ENCODE data around the gene FGR.
A peak's percentile ranks its signal among the peaks of the same experiment; 100 is the strongest.

Gene FGR

GRCh38 chr1:27618341-27619082, 16.5 kb downstream of the FGR start:
- H3K9me3 ChIP-seq (ENCODE audit: control insufficient read depth, insufficient read depth, low read length): no peaks in the 10 kb centered on the region
- H3K27ac ChIP-seq (ENCODE audit: low read depth, low read length): no peak overlapping the region
- TF ChIP-seq, protein P1, sequence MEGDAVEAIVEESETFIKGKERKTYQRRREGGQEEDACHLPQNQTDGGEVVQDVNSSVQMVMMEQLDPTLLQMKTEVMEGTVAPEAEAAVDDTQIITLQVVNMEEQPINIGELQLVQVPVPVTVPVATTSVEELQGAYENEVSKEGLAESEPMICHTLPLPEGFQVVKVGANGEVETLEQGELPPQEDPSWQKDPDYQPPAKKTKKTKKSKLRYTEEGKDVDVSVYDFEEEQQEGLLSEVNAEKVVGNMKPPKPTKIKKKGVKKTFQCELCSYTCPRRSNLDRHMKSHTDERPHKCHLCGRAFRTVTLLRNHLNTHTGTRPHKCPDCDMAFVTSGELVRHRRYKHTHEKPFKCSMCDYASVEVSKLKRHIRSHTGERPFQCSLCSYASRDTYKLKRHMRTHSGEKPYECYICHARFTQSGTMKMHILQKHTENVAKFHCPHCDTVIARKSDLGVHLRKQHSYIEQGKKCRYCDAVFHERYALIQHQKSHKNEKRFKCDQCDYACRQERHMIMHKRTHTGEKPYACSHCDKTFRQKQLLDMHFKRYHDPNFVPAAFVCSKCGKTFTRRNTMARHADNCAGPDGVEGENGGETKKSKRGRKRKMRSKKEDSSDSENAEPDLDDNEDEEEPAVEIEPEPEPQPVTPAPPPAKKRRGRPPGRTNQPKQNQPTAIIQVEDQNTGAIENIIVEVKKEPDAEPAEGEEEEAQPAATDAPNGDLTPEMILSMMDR (IDR thresholded peaks at IDR 0.05; ENCODE audit: low read depth, low read length, poor library complexity, severe bottlenecking): no peak
- no peak for TF ChIP-seq EZH2phosphoT487 (IDR thresholded peaks at IDR 0.05; ENCODE audit: borderline replicate concordance, low read length)
- peaks cover 4% of the 10 kb centered on the region; the same call in 1 of the 2 replicates for H3K36me3 ChIP-seq (ENCODE audit: control insufficient read depth, low read length)
- H3K27me3 ChIP-seq (ENCODE audit: control insufficient read depth, low read length): no peaks in the 10 kb centered on the region
- no peaks in the 10 kb centered on the region for H3K9me2 ChIP-seq (replicated peaks; ENCODE audit: control insufficient read depth, low read length)
- H3K4me1 ChIP-seq (ENCODE audit: control insufficient read depth, low read length): peaks cover 45% of the 10 kb centered on the region
- no peak overlapping the region for H3K4me3 ChIP-seq (ENCODE audit: low read length)
- H3F3A ChIP-seq (ENCODE audit: control insufficient read depth, insufficient read depth): no peaks in the 10 kb centered on the region; the same call in 1 of the 2 replicates
- no peaks in the 10 kb centered on the region for H4K20me1 ChIP-seq (ENCODE audit: control insufficient read depth, insufficient read depth, low read depth, low read length)
- no peaks in the 10 kb centered on the region for H3K79me2 ChIP-seq (ENCODE audit: control insufficient read depth, low read length)
- no peak overlapping the region for H3K4me2 ChIP-seq (ENCODE audit: low read length)

DNA sequence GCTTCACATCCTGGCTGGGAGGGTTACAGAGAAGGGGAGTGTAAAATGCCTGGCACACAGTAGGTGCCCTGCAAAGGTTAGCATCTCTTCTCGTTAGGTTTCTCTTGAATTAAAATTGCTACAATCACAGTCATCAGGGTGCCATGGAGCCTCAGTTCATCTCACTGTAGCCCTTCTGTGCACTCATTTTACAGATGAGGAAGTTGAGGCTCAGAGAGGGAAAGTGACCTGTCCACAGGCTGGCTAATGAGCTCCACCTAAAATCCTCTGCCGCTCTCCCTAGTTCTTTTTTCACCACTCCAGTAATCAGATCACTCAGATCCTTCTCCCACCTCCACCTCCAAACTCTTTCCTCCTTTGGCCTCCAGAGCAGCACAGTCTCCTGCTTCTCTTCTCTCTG, 17.6 kb downstream of the FGR start:
- Histone ChIP-seq H3K4me3 (ENCODE audit: low read length) (no peak overlapping the region), H3K36me3 (ENCODE audit: control insufficient read depth, low read length) (peaks cover 4% of the 10 kb centered on the region; the same call in 1 of the 2 replicates), H3K27ac (ENCODE audit: low read depth, low read length) (no peak overlapping the region), H3K9me3 (ENCODE audit: control insufficient read depth, insufficient read depth, low read length) (no peaks in the 10 kb centered on the region), H3F3A (ENCODE audit: control insufficient read depth, insufficient read depth) (no peaks in the 10 kb centered on the region; the same call in 1 of the 2 replicates), H3K9me2 (replicated peaks; ENCODE audit: control insufficient read depth, low read length) (no peaks in the 10 kb centered on the region), H3K4me2 (ENCODE audit: low read length) (no peak overlapping the region), H3K27me3 (ENCODE audit: control insufficient read depth, low read length) (no peaks in the 10 kb centered on the region), H4K20me1 (ENCODE audit: control insufficient read depth, insufficient read depth, low read depth, low read length) (no peaks in the 10 kb centered on the region), H3K4me1 (ENCODE audit: control insufficient read depth, low read length) (peaks cover 35% of the 10 kb centered on the region), H3K79me2 (ENCODE audit: control insufficient read depth, low read length) (no peaks in the 10 kb centered on the region)
- TF ChIP-seq, protein P1 (IDR thresholded peaks at IDR 0.05; ENCODE audit: low read depth, low read length, poor library complexity, severe bottlenecking): no peak
- TF ChIP-seq EZH2phosphoT487 (IDR thresholded peaks at IDR 0.05; ENCODE audit: borderline replicate concordance, low read length): no peak

DNA sequence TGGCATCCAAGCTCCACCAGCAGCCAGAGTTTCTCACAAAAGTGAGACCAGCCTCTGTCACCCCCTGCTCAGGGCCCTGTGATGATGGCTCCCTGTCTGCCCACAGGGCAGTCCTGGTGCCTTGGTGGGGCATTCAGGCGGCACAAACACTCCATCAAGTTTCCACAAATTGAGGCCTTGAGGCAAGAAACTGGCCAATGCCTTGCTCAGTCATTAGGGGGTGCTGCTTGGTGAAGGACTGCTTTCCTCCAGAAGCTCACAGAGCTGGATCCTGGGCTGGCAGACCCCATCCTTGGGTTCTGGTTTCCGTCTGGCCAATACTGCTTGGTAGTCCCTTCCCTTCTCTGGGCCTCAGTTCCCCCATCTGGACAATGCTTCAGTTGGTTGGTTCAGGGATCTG, 18.5 kb downstream of the FGR start:
- H3K36me3 ChIP-seq (ENCODE audit: control insufficient read depth, low read length): peaks cover 4% of the 10 kb centered on the region; the same call in 1 of the 2 replicates
- no peak overlapping the region for H3K4me3 ChIP-seq (ENCODE audit: low read length)
- TF ChIP-seq, protein P1 (IDR thresholded peaks at IDR 0.05; ENCODE audit: low read depth, low read length, poor library complexity, severe bottlenecking): peak; percentile 45
- TF ChIP-seq EZH2phosphoT487 (IDR thresholded peaks at IDR 0.05; ENCODE audit: borderline replicate concordance, low read length): no peak
- no peak overlapping the region for H3K27ac ChIP-seq (ENCODE audit: low read depth, low read length)
- no peaks in the 10 kb centered on the region for H3K27me3 ChIP-seq (ENCODE audit: control insufficient read depth, low read length)
- no peaks in the 10 kb centered on the region for H3K9me2 ChIP-seq (replicated peaks; ENCODE audit: control insufficient read depth, low read length)
- no peaks in the 10 kb centered on the region for H4K20me1 ChIP-seq (ENCODE audit: control insufficient read depth, insufficient read depth, low read depth, low read length)
- no peak overlapping the region for H3K4me2 ChIP-seq (ENCODE audit: low read length)
- H3K9me3 ChIP-seq (ENCODE audit: control insufficient read depth, insufficient read depth, low read length): no peaks in the 10 kb centered on the region
- no peaks in the 10 kb centered on the region for H3K79me2 ChIP-seq (ENCODE audit: control insufficient read depth, low read length)
- no peaks in the 10 kb centered on the region; the same call in 1 of the 2 replicates for H3F3A ChIP-seq (ENCODE audit: control insufficient read depth, insufficient read depth)
- H3K4me1 ChIP-seq (ENCODE audit: control insufficient read depth, low read length): peaks cover 30% of the 10 kb centered on the region

Data from DOHH2 (cell line).